Neural crest cell (in vitro differentiated cells): ENCODE measurements around the gene CCNF. TPM values are rescaled to one million over a fixed set of nuclear protein-coding genes. Genes with fewer than 3 reads are reported as not detected.

ENCODE experiments used
- DNase-seq: peaks from one replicate; pipeline ENCODE4 v3.0.0; 2021; ENCODE audit warnings: low read depth, mixed read lengths, low spot score
- H3K27ac Mint-ChIP-seq: one replicate; pipeline ENCODE4 v1.8.0; 2021; ENCODE audit warnings: mild to moderate bottlenecking, mixed read lengths; ENCODE audit not compliant: unreplicated experiment
- H3K27me3 Mint-ChIP-seq: 2 replicates; pipeline ENCODE4 v1.8.0; 2021; ENCODE audit warnings: low read depth, mild to moderate bottlenecking, mixed read lengths
- H3K36me3 Mint-ChIP-seq: 2 replicates; pipeline ENCODE4 v1.8.0; 2021; ENCODE audit warnings: low read depth, mild to moderate bottlenecking, mixed read lengths
- H3K4me1 Mint-ChIP-seq: 2 replicates; pipeline ENCODE4 v1.8.0; 2021; ENCODE audit warnings: mixed read lengths
- H3K4me3 Mint-ChIP-seq: one replicate; pipeline ENCODE4 v1.8.0; 2021; ENCODE audit warnings: mild to moderate bottlenecking, mixed read lengths
- H3K9me3 Mint-ChIP-seq: 2 replicates; pipeline ENCODE4 v1.8.0; 2021; ENCODE audit warnings: mixed read lengths
- CTCF ChIP-seq: fragments of 200-600 bp; sonication (generic); conservative IDR thresholded peaks from 2 replicates; pipeline ENCODE4 v1.5.0; 2021; ENCODE audit warnings: antibody characterized with exemption, mild to moderate bottlenecking
- total RNA-seq: library from RNA; stranded (reverse); gene quantifications from 2 replicates; pipeline ENCODE4 v1.2.1, GENCODE V29; 2021

Gene CCNF
- total RNA-seq, 1 donor from 2014 or later: 67.5 TPM

- Mint-ChIP-seq H3K36me3 (no peaks in the 10 kb centered on the region), H3K27ac (no peak overlapping the region), H3K4me3 (no peak overlapping the region), H3K9me3 (no peaks in the 10 kb centered on the region), H3K27me3 (peaks cover 11% of the 10 kb centered on the region), H3K4me1 (no peaks in the 10 kb centered on the region)
- DNase-seq: no peak
- no peak for TF ChIP-seq CTCF
These were observed 25.1 kb upstream of the CCNF start for GRCh38 chr16:2404099-2404498.

GRCh38 chr16:2415085-2415484 lies 14.2 kb upstream of the CCNF start:
- Mint-ChIP-seq H3K27ac (no peak overlapping the region), H3K9me3 (no peaks in the 10 kb centered on the region), H3K27me3 (peaks cover 32% of the 10 kb centered on the region), H3K4me3 (no peak overlapping the region), H3K36me3 (no peaks in the 10 kb centered on the region), H3K4me1 (no peaks in the 10 kb centered on the region)
- no peak for TF ChIP-seq CTCF
- DNase-seq: no peak

- Mint-ChIP-seq H3K9me3 (no peaks in the 10 kb centered on the region), H3K36me3 (no peaks in the 10 kb centered on the region), H3K27me3 (peaks cover under 1% of the 10 kb centered on the region), H3K4me1 (peaks cover 3% of the 10 kb centered on the region), H3K4me3 (no peak overlapping the region), H3K27ac (no peak overlapping the region)
- TF ChIP-seq CTCF: no peak
- no peak for DNase-seq
These were observed 9.2 kb upstream of the CCNF start for GRCh38 chr16:2420035-2420434.

- no peak for TF ChIP-seq CTCF
- H3K4me1 Mint-ChIP-seq: peaks cover 3% of the 10 kb centered on the region
These were observed 7.0 kb upstream of the CCNF start for GRCh38 chr16:2422123-2422867.

GRCh38 chr16:2424061-2425007 lies 4.9 kb upstream of the CCNF start:
- H3K4me3 Mint-ChIP-seq: no peak overlapping the region
- H3K27ac Mint-ChIP-seq: no peak overlapping the region
- H3K36me3 Mint-ChIP-seq: no peaks in the 10 kb centered on the region
- no peaks in the 10 kb centered on the region for H3K27me3 Mint-ChIP-seq
- H3K9me3 Mint-ChIP-seq: no peaks in the 10 kb centered on the region
- DNase-seq: no peak
- TF ChIP-seq CTCF: no peak
- peaks cover 15% of the 10 kb centered on the region for H3K4me1 Mint-ChIP-seq

More at GRCh38 chr16:2422123-2422867, 7.0 kb upstream of the CCNF start:
- Mint-ChIP-seq H3K36me3 (no peaks in the 10 kb centered on the region), H3K27me3 (no peaks in the 10 kb centered on the region), H3K4me3 (no peak overlapping the region), H3K9me3 (no peaks in the 10 kb centered on the region), H3K27ac (no peak overlapping the region)
- no peak for DNase-seq
